LNCAP (cell line): ENCODE measurements around the gene TBX22.

Experiments
- TF ChIP-seq, protein P1 (sequence below): fragments of 450-650 bp; IDR thresholded peaks from 2 replicates; pipeline ENCODE4 v1.5.1; 2017; ENCODE audit warnings: mild to moderate bottlenecking

The TBX22 gene

DNA sequence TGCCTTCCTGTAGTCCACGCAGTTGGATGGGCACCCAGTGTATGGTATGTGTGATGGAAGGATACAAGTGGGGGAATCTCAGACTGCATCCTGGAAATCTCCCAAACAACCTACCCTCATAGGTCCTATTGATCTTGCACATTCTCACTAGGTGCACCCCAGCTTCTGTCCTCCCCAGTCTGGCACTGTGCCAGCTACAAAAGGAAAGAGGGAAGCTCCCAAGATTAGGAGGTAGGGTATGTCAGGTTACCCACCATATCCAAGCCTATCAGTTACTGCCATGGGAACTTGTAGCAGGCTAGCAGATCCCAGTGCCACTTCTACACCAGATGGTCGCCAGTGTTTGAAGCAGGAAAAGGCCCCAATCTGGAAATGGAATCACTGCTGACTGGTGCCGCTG, 11.6 kb downstream of the TBX22 start:
- TF ChIP-seq, protein P1, sequence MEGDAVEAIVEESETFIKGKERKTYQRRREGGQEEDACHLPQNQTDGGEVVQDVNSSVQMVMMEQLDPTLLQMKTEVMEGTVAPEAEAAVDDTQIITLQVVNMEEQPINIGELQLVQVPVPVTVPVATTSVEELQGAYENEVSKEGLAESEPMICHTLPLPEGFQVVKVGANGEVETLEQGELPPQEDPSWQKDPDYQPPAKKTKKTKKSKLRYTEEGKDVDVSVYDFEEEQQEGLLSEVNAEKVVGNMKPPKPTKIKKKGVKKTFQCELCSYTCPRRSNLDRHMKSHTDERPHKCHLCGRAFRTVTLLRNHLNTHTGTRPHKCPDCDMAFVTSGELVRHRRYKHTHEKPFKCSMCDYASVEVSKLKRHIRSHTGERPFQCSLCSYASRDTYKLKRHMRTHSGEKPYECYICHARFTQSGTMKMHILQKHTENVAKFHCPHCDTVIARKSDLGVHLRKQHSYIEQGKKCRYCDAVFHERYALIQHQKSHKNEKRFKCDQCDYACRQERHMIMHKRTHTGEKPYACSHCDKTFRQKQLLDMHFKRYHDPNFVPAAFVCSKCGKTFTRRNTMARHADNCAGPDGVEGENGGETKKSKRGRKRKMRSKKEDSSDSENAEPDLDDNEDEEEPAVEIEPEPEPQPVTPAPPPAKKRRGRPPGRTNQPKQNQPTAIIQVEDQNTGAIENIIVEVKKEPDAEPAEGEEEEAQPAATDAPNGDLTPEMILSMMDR = no peak
